GM23248 (cell line): ENCODE data around the gene FLAD1. TPM values are rescaled to one million over a fixed set of nuclear protein-coding genes. Genes with fewer than 3 reads are reported as not detected.

ENCODE experiments used
- DNase-seq: peaks from one replicate; pipeline ENCODE4 v3.0.0-alpha.2; 2015
- H2AFZ ChIP-seq: fragments of 200-600 bp; sonication (generic); 2 replicates; pipeline ENCODE4 v1.6.1; 2016; ENCODE audit warnings: antibody characterized with exemption
- H3F3A ChIP-seq: fragments of 200-600 bp; sonication (generic); 2 replicates; pipeline ENCODE4 v1.6.1; 2016; ENCODE audit warnings: mild to moderate bottlenecking, antibody characterized with exemption, mixed run types; ENCODE audit not compliant: insufficient read depth
- H3K27ac ChIP-seq: fragments of 200-600 bp; sonication (generic); 2 replicates; pipeline ENCODE4 v1.5.1; 2016; ENCODE audit warnings: mild to moderate bottlenecking
- H3K27me3 ChIP-seq: fragments of 200-600 bp; sonication (generic); replicated peaks from 2 replicates; pipeline ENCODE4 v1.6.1; 2016; ENCODE audit warnings: mild to moderate bottlenecking; ENCODE audit not compliant: insufficient read depth
- H3K36me3 ChIP-seq: fragments of 200-600 bp; sonication (generic); 2 replicates; pipeline ENCODE4 v1.6.1; 2016; ENCODE audit warnings: low read depth, mild to moderate bottlenecking
- H3K4me1 ChIP-seq: fragments of 200-600 bp; sonication (generic); 2 replicates; pipeline ENCODE4 v1.6.1; 2016; ENCODE audit warnings: mild to moderate bottlenecking; ENCODE audit not compliant: insufficient read depth
- H3K4me2 ChIP-seq: fragments of 200-600 bp; sonication (generic); one replicate; pipeline ENCODE4 v1.6.1; 2016; ENCODE audit warnings: mild to moderate bottlenecking; ENCODE audit not compliant: unreplicated experiment
- H3K4me3 ChIP-seq: fragments of 200-600 bp; sonication (generic); 2 replicates; pipeline ENCODE4 v1.5.1; 2016; ENCODE audit warnings: mild to moderate bottlenecking
- H3K79me2 ChIP-seq: fragments of 200-600 bp; sonication (generic); 2 replicates; pipeline ENCODE4 v1.6.1; 2016; ENCODE audit warnings: mild to moderate bottlenecking; ENCODE audit not compliant: insufficient read depth
- H3K9ac ChIP-seq: fragments of 200-600 bp; sonication (generic); 2 replicates; pipeline ENCODE4 v1.6.1; 2016; ENCODE audit warnings: mild to moderate bottlenecking
- H3K9me2 ChIP-seq: fragments of 200-600 bp; sonication (generic); 2 replicates; pipeline ENCODE4 v1.6.1; 2016; ENCODE audit warnings: mixed run types, mild to moderate bottlenecking, moderate library complexity; ENCODE audit not compliant: insufficient read depth
- H3K9me3 ChIP-seq: fragments of 200-600 bp; sonication (generic); one replicate; pipeline ENCODE4 v1.6.1; 2017; ENCODE audit warnings: low read depth
- H4K20me1 ChIP-seq: fragments of 200-600 bp; sonication (generic); 2 replicates; pipeline ENCODE4 v1.6.0; 2016; ENCODE audit not compliant: insufficient read depth
- EZH2 ChIP-seq: fragments of 200-600 bp; sonication (generic); IDR thresholded peaks from 2 replicates; pipeline ENCODE4 v1.6.1; 2018; ENCODE audit warnings: antibody characterized with exemption, mild to moderate bottlenecking; ENCODE audit not compliant: insufficient read depth, poor library complexity, severe bottlenecking
- EZH2phosphoT487 ChIP-seq: fragments of 200-600 bp; sonication (generic); IDR thresholded peaks from 2 replicates; pipeline ENCODE4 v1.6.1; 2018; ENCODE audit warnings: antibody characterized with exemption, moderate library complexity, mild to moderate bottlenecking, low read depth; ENCODE audit not compliant: insufficient read depth
- WGBS, 2 experiments: methylation state at CpG; one replicate each; pipeline ENCODE4 v1.1.6; 2015 to 2017; ENCODE audit warnings: low lambda C conversion rate in 2 of 2, low coverage in 1 of 2; ENCODE audit errors: missing lambda C conversion rate in 2 of 2; 5-methylcytosine and 5-hydroxymethylcytosine counted together
- in situ Hi-C: fragments of 300-500 bp; cut with MboI; formaldehyde crosslinking; loops from 2 replicates; pipeline ENCODE4 v1.15.0; 2020
- polyA plus RNA-seq: library from polyadenylated mRNA; unstranded; fragments of >200 nt; fragmentation: Nextera tagmentation; extraction: Ambion mirVana; gene quantifications from 2 replicates; pipeline ENCODE4 v1.2.1, GENCODE V29; 2016
- total RNA-seq: library from RNA; depleted of rRNA; stranded (reverse); fragments of >200 nt; shearing (Covaris generic); gene quantifications from 2 replicates; pipeline ENCODE4 v1.2.3, GENCODE V29; 2014

Gene FLAD1
- total and polyA plus RNA-seq, 2 experiments from 2014 or later, result 21.3 to 30.2 TPM

DNA sequence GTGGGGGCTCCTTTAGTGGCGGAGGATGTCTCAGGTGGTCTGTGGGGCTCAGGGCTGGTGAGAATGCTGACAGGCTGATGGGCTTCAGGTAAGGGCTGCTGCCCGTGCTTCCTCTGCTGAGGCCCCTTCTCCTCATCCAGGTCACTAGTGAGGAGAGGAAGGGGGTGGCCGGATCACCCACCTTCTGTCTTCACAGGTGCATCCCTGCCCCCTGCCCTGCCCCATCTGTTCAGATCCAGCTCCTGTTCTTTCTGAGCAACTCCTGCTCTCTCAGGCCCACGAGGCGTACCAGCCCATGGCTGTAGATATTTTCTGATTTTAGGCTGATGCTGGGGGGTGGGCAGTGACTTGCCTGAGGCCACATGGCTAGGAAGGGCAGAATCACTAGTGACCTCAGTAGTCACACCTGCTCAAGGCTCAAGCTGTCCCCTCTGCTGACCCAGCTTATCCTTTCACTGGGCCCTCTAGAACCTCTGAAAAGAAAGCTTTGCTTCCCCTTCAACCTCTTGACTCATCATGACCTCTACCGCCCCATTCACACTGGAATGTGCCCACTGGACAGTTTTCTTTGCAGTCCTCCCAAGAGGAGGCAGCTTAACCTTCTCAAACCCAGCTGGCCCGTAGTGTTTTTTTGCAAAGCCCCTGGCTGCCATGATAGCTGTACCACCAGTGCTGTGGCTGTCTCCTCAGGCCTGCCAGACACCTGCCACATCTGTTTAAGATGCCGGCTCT, 35.6 kb downstream of the FLAD1 start:
- Histone ChIP-seq H3K9ac (no peak overlapping the region), H3F3A (no peaks in the 10 kb centered on the region), H2AFZ (no peak overlapping the region), H3K4me3 (no peak overlapping the region), H3K4me1 (peaks cover 16% of the 10 kb centered on the region), H3K27ac (no peak overlapping the region), H4K20me1 (no peaks in the 10 kb centered on the region), H3K9me3 (no peaks in the 10 kb centered on the region), H3K4me2 (no peak overlapping the region), H3K79me2 (no peaks in the 10 kb centered on the region), H3K9me2 (no peaks in the 10 kb centered on the region), H3K27me3 (no peaks in the 10 kb centered on the region), H3K36me3 (no peaks in the 10 kb centered on the region)
- WGBS, 2 experiments, result 97 to 99% methylated on average over 7 to 8 of the region's 8 CpGs
- DNase-seq, result no peak
- no peak for TF ChIP-seq EZH2
- no peak for TF ChIP-seq EZH2phosphoT487
- in situ Hi-C loops, result no loop called here

DNA sequence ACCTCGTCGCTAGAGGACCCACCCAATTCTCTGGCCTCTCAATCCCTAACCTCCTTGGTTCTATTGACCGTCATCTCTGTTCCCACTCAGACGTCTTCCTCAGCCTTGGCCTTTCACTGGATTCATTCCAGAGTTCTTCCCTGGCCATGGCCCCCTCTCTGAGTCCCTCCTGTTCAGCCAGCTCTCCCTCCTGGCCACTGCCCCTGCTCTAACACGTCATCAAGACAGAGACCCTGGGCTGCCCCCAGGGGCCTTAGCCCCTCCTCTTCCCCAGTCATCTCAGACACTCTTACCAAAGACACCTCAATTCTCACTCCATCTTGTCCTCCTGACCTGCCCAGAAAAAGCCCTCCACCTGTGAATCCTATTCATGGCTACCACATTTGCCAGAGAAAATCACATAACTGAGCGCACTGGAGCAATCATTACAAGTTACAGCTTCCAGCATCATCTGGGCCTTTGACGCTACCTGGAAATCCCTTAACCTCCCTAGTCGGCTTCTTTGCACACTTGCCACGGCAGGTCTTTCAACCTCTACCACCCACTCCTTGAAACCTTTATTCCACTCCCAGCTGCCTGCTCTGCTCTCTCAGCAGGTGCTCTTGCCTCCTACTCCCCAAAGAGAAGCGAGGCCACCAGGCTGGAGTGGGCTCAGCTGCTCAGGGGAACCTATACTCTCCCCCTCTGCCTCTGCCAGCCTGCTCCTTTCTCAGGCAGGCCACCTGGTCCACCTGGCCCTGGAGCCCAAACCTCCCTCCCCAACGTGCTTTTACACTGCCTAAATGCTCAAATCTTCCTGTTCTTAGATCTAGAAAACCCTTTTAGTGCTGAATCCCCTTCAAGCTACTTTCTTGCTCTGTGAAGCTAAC, 36.5 kb downstream of the FLAD1 start:
- WGBS, 2 experiments, result 77% methylated on average over 11 of the region's 11 CpGs
- in situ Hi-C loops, result no loop called here

GRCh38 chr1:155022136-155022926, 39.2 kb downstream of the FLAD1 start:
- no peaks in the 10 kb centered on the region for H3K9me2 ChIP-seq
- H3K4me1 ChIP-seq, result peaks cover 11% of the 10 kb centered on the region
- H4K20me1 ChIP-seq, result no peaks in the 10 kb centered on the region
- 80 to 85% methylated on average over 8 of the region's 8 CpGs for WGBS, 2 experiments
- H3K9me3 ChIP-seq, result no peaks in the 10 kb centered on the region
- H3K9ac ChIP-seq, result no peak overlapping the region
- no peaks in the 10 kb centered on the region for H3F3A ChIP-seq
- H3K4me3 ChIP-seq, result no peak overlapping the region
- in situ Hi-C loops, result no loop called here
- no peak overlapping the region for H3K4me2 ChIP-seq
- no peaks in the 10 kb centered on the region for H3K27me3 ChIP-seq
- DNase-seq, result no peak
- H3K79me2 ChIP-seq, result no peaks in the 10 kb centered on the region
- TF ChIP-seq EZH2 (no peak), EZH2phosphoT487 (no peak)
- H3K36me3 ChIP-seq, result no peaks in the 10 kb centered on the region
- no peak overlapping the region for H2AFZ ChIP-seq
- H3K27ac ChIP-seq, result no peak overlapping the region

More for the DNA sequence above, 36.5 kb downstream of the FLAD1 start:
- Histone ChIP-seq H3K79me2 (no peaks in the 10 kb centered on the region), H3K4me1 (peaks cover 16% of the 10 kb centered on the region), H3K9ac (no peak overlapping the region), H3K27ac (no peak overlapping the region), H3K36me3 (no peaks in the 10 kb centered on the region), H3K27me3 (no peaks in the 10 kb centered on the region), H3K9me3 (no peaks in the 10 kb centered on the region), H2AFZ (no peak overlapping the region), H3K4me2 (no peak overlapping the region), H3F3A (no peaks in the 10 kb centered on the region), H3K9me2 (no peaks in the 10 kb centered on the region), H3K4me3 (no peak overlapping the region), H4K20me1 (no peaks in the 10 kb centered on the region)
- no peak for TF ChIP-seq EZH2phosphoT487
- TF ChIP-seq EZH2, result no peak
- DNase-seq, result no peak

DNA sequence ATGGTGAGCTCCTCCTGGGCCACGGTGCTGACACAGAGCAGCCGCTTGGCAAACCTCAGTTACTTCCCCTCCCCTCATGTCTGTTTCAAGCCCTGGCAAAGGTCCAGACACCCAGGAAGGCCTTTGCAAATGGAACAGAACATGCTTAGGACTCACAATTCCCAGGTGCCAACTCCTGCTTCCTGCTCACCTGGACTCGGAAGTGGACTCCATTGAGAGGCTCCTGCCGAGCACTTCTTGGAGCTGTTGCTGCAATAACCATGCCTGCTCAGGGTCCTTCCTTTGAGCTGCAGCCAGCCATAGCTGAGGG, 39.7 kb downstream of the FLAD1 start:
- Histone ChIP-seq H4K20me1 (no peaks in the 10 kb centered on the region), H3F3A (no peaks in the 10 kb centered on the region), H3K9me3 (no peaks in the 10 kb centered on the region), H3K27ac (no peak overlapping the region), H3K36me3 (no peaks in the 10 kb centered on the region), H3K4me1 (peaks cover 8% of the 10 kb centered on the region), H2AFZ (no peak overlapping the region), H3K27me3 (no peaks in the 10 kb centered on the region), H3K4me3 (no peak overlapping the region), H3K9ac (no peak overlapping the region), H3K4me2 (no peak overlapping the region), H3K79me2 (no peaks in the 10 kb centered on the region), H3K9me2 (no peaks in the 10 kb centered on the region)
- TF ChIP-seq EZH2 (no peak), EZH2phosphoT487 (no peak)
- DNase-seq, result peak; percentile 15
- in situ Hi-C loops, result no loop called here
- 35 to 41% methylated on average over 4 of the region's 4 CpGs for WGBS, 2 experiments
